PC-9 (cell line): ENCODE results near the gene KLHL40.

Experiments used
- EZH2 ChIP-seq: fragments of 200-600 bp; sonication (generic); IDR thresholded peaks from 2 replicates; pipeline ENCODE4 v1.8.0; 2017; ENCODE audit warnings: antibody characterized with exemption, low read depth
- TF ChIP-seq, protein P1 (sequence below): fragments of 200-600 bp; sonication (generic); conservative IDR thresholded peaks from 2 replicates; pipeline ENCODE4 v1.6.1; 2017; ENCODE audit warnings: mixed run types, antibody characterized with exemption, mild to moderate bottlenecking, moderate library complexity

- TF ChIP-seq, protein P1, sequence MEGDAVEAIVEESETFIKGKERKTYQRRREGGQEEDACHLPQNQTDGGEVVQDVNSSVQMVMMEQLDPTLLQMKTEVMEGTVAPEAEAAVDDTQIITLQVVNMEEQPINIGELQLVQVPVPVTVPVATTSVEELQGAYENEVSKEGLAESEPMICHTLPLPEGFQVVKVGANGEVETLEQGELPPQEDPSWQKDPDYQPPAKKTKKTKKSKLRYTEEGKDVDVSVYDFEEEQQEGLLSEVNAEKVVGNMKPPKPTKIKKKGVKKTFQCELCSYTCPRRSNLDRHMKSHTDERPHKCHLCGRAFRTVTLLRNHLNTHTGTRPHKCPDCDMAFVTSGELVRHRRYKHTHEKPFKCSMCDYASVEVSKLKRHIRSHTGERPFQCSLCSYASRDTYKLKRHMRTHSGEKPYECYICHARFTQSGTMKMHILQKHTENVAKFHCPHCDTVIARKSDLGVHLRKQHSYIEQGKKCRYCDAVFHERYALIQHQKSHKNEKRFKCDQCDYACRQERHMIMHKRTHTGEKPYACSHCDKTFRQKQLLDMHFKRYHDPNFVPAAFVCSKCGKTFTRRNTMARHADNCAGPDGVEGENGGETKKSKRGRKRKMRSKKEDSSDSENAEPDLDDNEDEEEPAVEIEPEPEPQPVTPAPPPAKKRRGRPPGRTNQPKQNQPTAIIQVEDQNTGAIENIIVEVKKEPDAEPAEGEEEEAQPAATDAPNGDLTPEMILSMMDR = no peak
- no peak for TF ChIP-seq EZH2
These were observed 16.2 kb downstream of the KLHL40 start for GRCh38 chr3:42701371-42702065.
